RWPE1 (cell line): Measurements from ENCODE around the gene AKIRIN1.
A peak's percentile ranks its signal among the peaks of the same experiment; 100 is the strongest.
"Not testable (repeated sequence)": the region's sequence is repeated elsewhere in the genome, so short reads cannot be mapped to it uniquely, and the experiment has no call there.

Source experiments
- CTCF ChIA-PET: fragments of 350-600 bp; sonication (Branson Sonifier 250); formaldehyde crosslinking; extraction: SDS; loops from one replicate; lab custom pipeline; 2021; lab: Yijun Ruan, JAX
- POLR2A ChIA-PET: fragments of 400-600 bp; formaldehyde crosslinking; extraction: SDS; loops from one replicate; lab custom pipeline; 2020; ENCODE audit warnings: antibody characterized with exemption; ENCODE audit not compliant: low non-redundant PET; lab: Yijun Ruan, JAX
- DNase-seq: peaks from one replicate; pipeline ENCODE4 v3.0.0; 2012; ENCODE audit warnings: low spot score
- H3K27ac ChIP-seq: fragments of 450-650 bp; 2 replicates; pipeline ENCODE4 v1.5.1; 2017
- CTCF ChIP-seq: fragments of 450-650 bp; conservative IDR thresholded peaks from 2 replicates; pipeline ENCODE4 v1.5.1; 2017; ENCODE audit warnings: low read depth, mild to moderate bottlenecking

Gene AKIRIN1

GRCh38 chr1:39016604-39017171 lies 25.6 kb downstream of the AKIRIN1 start:
- TF ChIP-seq CTCF = no peak
- POLR2A ChIA-PET = interaction anchor here (0.9 kb wide), 1 partner anchor 10 kb away, joined by 3 read pairs; the partner anchor contains the start of gene NDUFS5
- CTCF ChIA-PET = no interaction called here
- DNase-seq = no peak
- no peak overlapping the region for H3K27ac ChIP-seq

- TF ChIP-seq CTCF = no peak
- H3K27ac ChIP-seq = no peak overlapping the region
- CTCF ChIA-PET = no interaction called here
- POLR2A ChIA-PET = no interaction called here
- DNase-seq = no peak
Measured at GRCh38 chr1:39017266-39017665, 26.2 kb downstream of the AKIRIN1 start.

GRCh38 chr1:39020494-39020893 lies 29.4 kb downstream of the AKIRIN1 start:
- DNase-seq, H3K27ac ChIP-seq, CTCF ChIA-PET, POLR2A ChIA-PET: not testable (repeated sequence)

GRCh38 chr1:39021426-39021825 lies 30.4 kb downstream of the AKIRIN1 start:
- no peak for TF ChIP-seq CTCF
- no peak for DNase-seq
- POLR2A ChIA-PET = no interaction called here
- H3K27ac ChIP-seq = no peak overlapping the region
- CTCF ChIA-PET = interaction anchor here (0.6 kb wide), 1 partner anchor 78 kb away, joined by 3 read pairs; no protein-coding TSS in a partner anchor

GRCh38 chr1:39023140-39023539 lies 32.1 kb downstream of the AKIRIN1 start:
- no peak for TF ChIP-seq CTCF
- no peak for DNase-seq
- H3K27ac ChIP-seq = no peak overlapping the region
- ChIA-PET POLR2A (interaction anchor here (0.6 kb wide), 1 partner anchor 166 kb away, joined by 3 read pairs; no protein-coding TSS in a partner anchor), CTCF (interaction anchor here (0.6 kb wide), 1 partner anchor 9 kb away, joined by 3 read pairs; no protein-coding TSS in a partner anchor)

GRCh38 chr1:39026051-39026865 lies 35.2 kb downstream of the AKIRIN1 start, which contains the start of gene NDUFS5:
TSS of gene NDUFS5 (plus strand) at chr1:39026350. CDS start at chr1:39028725, 2,375 bp downstream.
- ChIA-PET CTCF (interaction anchor here (0.6 to 1.1 kb wide), 2 partner anchors 17 to 513 kb away, joined by 3 to 11 read pairs; no protein-coding TSS in a partner anchor), POLR2A (interaction anchor here (0.5 to 1.2 kb wide), 5 partner anchors 9 to 516 kb away, joined by 3 to 11 read pairs (median 3); partner anchors contain the start of gene MYCBP)
- DNase-seq = peak; percentile 78
- TF ChIP-seq CTCF = no peak
- peak within 1 kb of the TSS; percentile 95 for H3K27ac ChIP-seq
